OCI-LY7 (cell line): ENCODE data around the gene EPHA10. TPM values are rescaled to one million over a fixed set of nuclear protein-coding genes. Genes with fewer than 3 reads are reported as not detected.
A peak's percentile ranks its signal among the peaks of the same experiment; 100 is the strongest.
"Not testable (repeated sequence)": the region's sequence is repeated elsewhere in the genome, so short reads cannot be mapped to it uniquely, and the experiment has no call there.

Source experiments
- BruUV-seq: library from RNA; stranded (reverse); fragments of 400-500 nt; replicated peaks from 2 replicates; lab custom pipeline; 2021; lab: Mats Ljungman, UMichigan
- CTCF ChIA-PET: fragments of 300-600 bp; sonication (Branson Sonifier 250); formaldehyde crosslinking; loops from one replicate; lab custom pipeline; 2022; ENCODE audit warnings: antibody characterized with exemption; ENCODE audit not compliant: unreplicated experiment; lab: Charles Lee
- POLR2A ChIA-PET: fragments of 300-600 bp; sonication (Branson Sonifier 250); formaldehyde crosslinking; loops from one replicate; lab custom pipeline; 2022; ENCODE audit warnings: antibody characterized with exemption; lab: Charles Lee
- DNase-seq: peaks from one replicate; pipeline ENCODE4 v3.0.0-alpha.2; 2015; ENCODE audit warnings: low spot score
- H2AFZ ChIP-seq: fragments of 200-600 bp; sonication (generic), shearing (Covaris generic); 2 replicates; pipeline ENCODE4 v1.6.1; 2014; ENCODE audit warnings: mild to moderate bottlenecking, antibody characterized with exemption, low read length, moderate library complexity
- H3K27ac ChIP-seq: fragments of 200-600 bp; sonication (generic); 2 replicates; pipeline ENCODE4 v1.5.1; 2014; ENCODE audit warnings: mixed run types, low read depth, mild to moderate bottlenecking, moderate library complexity, low read length, inconsistent platforms; ENCODE audit not compliant: poor library complexity, severe bottlenecking
- H3K36me3 ChIP-seq: fragments of 200-600 bp; sonication (generic); 2 replicates; pipeline ENCODE4 v1.6.1; 2014; ENCODE audit warnings: mild to moderate bottlenecking, antibody characterized with exemption, low read length, moderate library complexity, mixed read lengths; ENCODE audit not compliant: insufficient read depth
- H3K4me1 ChIP-seq: fragments of 200-600 bp; sonication (generic); 2 replicates; pipeline ENCODE4 v1.5.1; 2014; ENCODE audit warnings: mild to moderate bottlenecking, low read length; ENCODE audit not compliant: insufficient read depth, poor library complexity, severe bottlenecking
- H3K4me2 ChIP-seq: fragments of 200-600 bp; sonication (generic); 2 replicates; pipeline ENCODE4 v1.6.1; 2014; ENCODE audit warnings: mild to moderate bottlenecking, low read length
- H3K4me3 ChIP-seq: fragments of 200-600 bp; sonication (generic); 2 replicates; pipeline ENCODE4 v1.5.1; 2014; ENCODE audit warnings: mild to moderate bottlenecking, low read depth, low read length; ENCODE audit not compliant: poor library complexity, severe bottlenecking
- H3K79me2 ChIP-seq: fragments of 200-600 bp; sonication (generic); 2 replicates; pipeline ENCODE4 v1.6.1; 2016; ENCODE audit warnings: low read depth, mild to moderate bottlenecking, low read length, moderate library complexity, mixed read lengths; ENCODE audit not compliant: insufficient read depth
- H3K9me2 ChIP-seq: fragments of 200-600 bp; sonication (generic); 2 replicates; pipeline ENCODE4 v1.6.1; 2016; ENCODE audit warnings: mild to moderate bottlenecking, low read length, mixed read lengths; ENCODE audit not compliant: insufficient read depth
- H3K9me3 ChIP-seq: fragments of 200-600 bp; sonication (generic); 2 replicates; pipeline ENCODE4 v1.6.1; 2014; ENCODE audit warnings: mild to moderate bottlenecking, mixed run types, low read length, mixed read lengths
- H4K20me1 ChIP-seq: fragments of 200-600 bp; sonication (generic); 2 replicates; pipeline ENCODE4 v1.6.1; 2014; ENCODE audit warnings: mild to moderate bottlenecking, antibody characterized with exemption, low read length, moderate library complexity, mixed read lengths; ENCODE audit not compliant: insufficient read depth
- EZH2phosphoT487 ChIP-seq: fragments of 200-600 bp; sonication (generic); IDR thresholded peaks from 2 replicates; pipeline ENCODE4 v1.6.1; 2018; ENCODE audit warnings: low read depth, borderline replicate concordance, mild to moderate bottlenecking, mixed run types, antibody characterized with exemption, low read length, moderate library complexity, mixed read lengths
- intact Hi-C: fragments of 100-400 bp; cut with micrococcal nuclease; formaldehyde crosslinking; loops from one replicate; pipeline ENCODE4 v1.10.0; 2022; ENCODE audit not compliant: unreplicated experiment
- total RNA-seq, 2 experiments: library from RNA; depleted of rRNA in 1 of 2; stranded (reverse); fragments of >200 nt in 1 of 2; shearing (Covaris generic) in 1 of 2; gene quantifications; 2 replicates each; pipeline ENCODE4 v1.2.3, GENCODE V29; 2014 to 2022
- TF ChIP-seq, protein P1 (sequence below): fragments of 200-600 bp; sonication (generic); conservative IDR thresholded peaks from 2 replicates; pipeline ENCODE4 v1.5.1; 2014; ENCODE audit warnings: mild to moderate bottlenecking, antibody characterized with exemption, low read length, moderate library complexity, mixed read lengths

Gene EPHA10
- total RNA-seq, 2 experiments from 2014 or later: not detected

- H3K9me3 ChIP-seq: no peaks in the 10 kb centered on the region
- TF ChIP-seq EZH2phosphoT487: no peak
- TF ChIP-seq, protein P1, sequence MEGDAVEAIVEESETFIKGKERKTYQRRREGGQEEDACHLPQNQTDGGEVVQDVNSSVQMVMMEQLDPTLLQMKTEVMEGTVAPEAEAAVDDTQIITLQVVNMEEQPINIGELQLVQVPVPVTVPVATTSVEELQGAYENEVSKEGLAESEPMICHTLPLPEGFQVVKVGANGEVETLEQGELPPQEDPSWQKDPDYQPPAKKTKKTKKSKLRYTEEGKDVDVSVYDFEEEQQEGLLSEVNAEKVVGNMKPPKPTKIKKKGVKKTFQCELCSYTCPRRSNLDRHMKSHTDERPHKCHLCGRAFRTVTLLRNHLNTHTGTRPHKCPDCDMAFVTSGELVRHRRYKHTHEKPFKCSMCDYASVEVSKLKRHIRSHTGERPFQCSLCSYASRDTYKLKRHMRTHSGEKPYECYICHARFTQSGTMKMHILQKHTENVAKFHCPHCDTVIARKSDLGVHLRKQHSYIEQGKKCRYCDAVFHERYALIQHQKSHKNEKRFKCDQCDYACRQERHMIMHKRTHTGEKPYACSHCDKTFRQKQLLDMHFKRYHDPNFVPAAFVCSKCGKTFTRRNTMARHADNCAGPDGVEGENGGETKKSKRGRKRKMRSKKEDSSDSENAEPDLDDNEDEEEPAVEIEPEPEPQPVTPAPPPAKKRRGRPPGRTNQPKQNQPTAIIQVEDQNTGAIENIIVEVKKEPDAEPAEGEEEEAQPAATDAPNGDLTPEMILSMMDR: no peak
- H3K9me2 ChIP-seq: no peaks in the 10 kb centered on the region
- H3K36me3 ChIP-seq: peaks cover 48% of the 10 kb centered on the region
- H4K20me1 ChIP-seq: no peaks in the 10 kb centered on the region
- ChIA-PET POLR2A (interaction anchor here (0.7 to 1.6 kb wide), 9 partner anchors 11 to 275 kb away, joined by 3 to 10 read pairs (median 4); partner anchors contain the start of genes GNL2 and MEAF6), CTCF (interaction anchor here (0.5 to 1.1 kb wide), 3 partner anchors 12 to 823 kb away, joined by 3 to 6 read pairs (median 3); no protein-coding TSS in a partner anchor)
- H3K4me3 ChIP-seq: peak overlapping the region; percentile 99
- peak overlapping the region; percentile 51 for H3K27ac ChIP-seq
- peaks cover 38% of the 10 kb centered on the region for H3K4me1 ChIP-seq
- no peak overlapping the region for H2AFZ ChIP-seq
- no peak for DNase-seq
- intact Hi-C loops: no loop called here
- H3K79me2 ChIP-seq: peaks cover 48% of the 10 kb centered on the region
- BruUV-seq: no TSS peak
- H3K4me2 ChIP-seq: peak overlapping the region; percentile 100
These were observed 76.0 kb downstream of the EPHA10 start for GRCh38 chr1:37688926-37689325.

GRCh38 chr1:37687764-37688163 is 77.2 kb downstream of the EPHA10 start:
- H3K4me3 ChIP-seq, H3K4me2 ChIP-seq, H3K27ac ChIP-seq, H2AFZ ChIP-seq, H4K20me1 ChIP-seq, BruUV-seq, DNase-seq, POLR2A ChIA-PET, H3K9me2 ChIP-seq, H3K9me3 ChIP-seq, intact Hi-C loops: not testable (repeated sequence)
- CTCF ChIA-PET: interaction anchor here (0.5 kb wide), 1 partner anchor 87 kb away, joined by 3 read pairs; no protein-coding TSS in a partner anchor
- Histone ChIP-seq H3K79me2 (peaks cover 37% of the 10 kb centered on the region), H3K36me3 (peaks cover 59% of the 10 kb centered on the region), H3K4me1 (peaks cover 31% of the 10 kb centered on the region)

DNA sequence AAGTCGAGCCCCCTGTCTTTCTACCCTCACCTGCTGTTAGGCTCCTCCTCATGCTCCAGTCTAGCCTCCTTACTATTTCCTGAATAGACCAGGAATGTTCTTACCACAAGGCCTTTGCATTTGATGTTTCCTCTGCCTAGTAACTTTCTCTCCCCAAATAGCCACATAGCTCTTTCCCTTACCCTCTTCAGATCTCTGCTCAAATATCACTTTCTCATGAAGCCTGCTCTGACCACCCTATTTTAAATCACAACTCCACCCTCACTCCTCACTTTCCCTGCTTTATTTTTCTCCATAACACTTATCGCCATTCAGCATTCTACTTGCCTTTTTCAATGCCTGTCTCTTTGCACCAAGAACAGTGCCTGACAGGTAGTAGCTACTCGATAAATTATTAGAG is 79.2 kb downstream of the EPHA10 start:
- no peak for DNase-seq
- no peak for TF ChIP-seq EZH2phosphoT487
- TF ChIP-seq, protein P1: no peak
- no TSS peak for BruUV-seq
- H3K36me3 ChIP-seq: peaks cover 78% of the 10 kb centered on the region
- intact Hi-C loops: no loop called here
- ChIA-PET CTCF (no interaction called here), POLR2A (no interaction called here)
- H3K79me2 ChIP-seq: peaks cover 29% of the 10 kb centered on the region
- H3K9me2 ChIP-seq: no peaks in the 10 kb centered on the region
- no peak overlapping the region for H3K4me3 ChIP-seq
- peaks cover 28% of the 10 kb centered on the region for H3K4me1 ChIP-seq
- H4K20me1 ChIP-seq: no peaks in the 10 kb centered on the region
- no peak overlapping the region for H2AFZ ChIP-seq
- H3K9me3 ChIP-seq: no peaks in the 10 kb centered on the region
- H3K27ac ChIP-seq: no peak overlapping the region
- no peak overlapping the region for H3K4me2 ChIP-seq

- POLR2A ChIA-PET: interaction anchor here (0.7 to 1.0 kb wide), 2 partner anchors 79 to 86 kb away, joined by 3 to 4 read pairs; no protein-coding TSS in a partner anchor
- BruUV-seq: not testable (repeated sequence)
These were observed 80.7 kb downstream of the EPHA10 start for GRCh38 chr1:37684182-37684581.

More at GRCh38 chr1:37684182-37684581, 80.7 kb downstream of the EPHA10 start:
- H2AFZ ChIP-seq, H3K9me3 ChIP-seq, H3K9me2 ChIP-seq, CTCF ChIA-PET, H3K4me3 ChIP-seq, intact Hi-C loops, DNase-seq, H4K20me1 ChIP-seq: not testable (repeated sequence)
- H3K4me2 ChIP-seq: 0 out of 2 replicates have a peak overlapping the region, but pooled peaks have one; percentile 3
- peaks cover 19% of the 10 kb centered on the region for H3K79me2 ChIP-seq
- peak overlapping the region; percentile 29 for H3K27ac ChIP-seq
- peaks cover 84% of the 10 kb centered on the region for H3K36me3 ChIP-seq
- peaks cover 24% of the 10 kb centered on the region for H3K4me1 ChIP-seq
